Measurements from ENCODE around the gene BCAS1. TPM values are rescaled to one million over a fixed set of nuclear protein-coding genes. Genes with fewer than 3 reads are reported as not detected.
A peak's percentile ranks its signal among the peaks of the same experiment; 100 is the strongest.

BCAS1 gene
- total RNA-seq, 6 experiments from 2014 or later: 0.07 to 0.43 (median 0.15) TPM; not detected in 2

DNA sequence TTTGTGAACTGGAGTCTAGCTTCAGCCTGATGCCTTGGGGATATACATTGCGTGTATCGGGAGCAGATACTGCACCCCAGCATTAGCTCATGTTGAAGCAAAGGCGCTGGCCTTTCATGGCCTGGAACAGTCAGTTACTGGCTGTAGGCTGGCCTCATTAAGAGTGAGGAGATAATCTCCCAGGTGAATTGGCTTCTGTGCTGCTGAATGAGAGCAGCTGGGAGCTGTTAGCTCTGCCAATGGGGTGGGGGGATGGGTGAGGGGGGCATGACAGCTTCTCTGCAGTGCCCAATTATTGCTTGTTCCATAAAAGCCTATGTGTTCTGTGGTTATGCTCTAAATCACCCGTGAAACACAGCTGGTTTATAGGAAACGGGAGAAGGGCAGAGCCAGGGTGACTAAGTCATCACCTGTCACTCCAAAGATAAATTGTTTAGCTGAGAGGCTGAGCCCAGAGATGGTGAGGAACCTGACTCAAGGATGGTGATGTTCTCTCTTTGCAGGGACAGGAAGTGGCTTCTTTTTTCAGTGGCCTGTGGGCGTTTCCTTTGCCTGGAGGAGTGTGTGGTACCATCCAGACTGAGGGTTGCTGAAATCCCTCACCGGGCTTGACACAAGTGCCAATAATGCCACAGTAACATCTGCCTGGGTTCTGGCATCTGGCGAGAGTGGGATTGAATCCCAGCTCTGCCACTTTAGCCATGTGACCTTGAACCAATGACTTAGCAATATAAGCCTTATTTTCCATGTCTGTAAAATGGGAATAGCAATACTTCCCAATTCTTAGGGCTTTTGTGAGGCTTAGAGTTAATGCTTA lies 170.8 kb downstream of the BCAS1 start:
- intact Hi-C loops (cut with DNase I): no loop called here
- H3K9me3 ChIP-seq: no peaks in the 10 kb centered on the region

DNA sequence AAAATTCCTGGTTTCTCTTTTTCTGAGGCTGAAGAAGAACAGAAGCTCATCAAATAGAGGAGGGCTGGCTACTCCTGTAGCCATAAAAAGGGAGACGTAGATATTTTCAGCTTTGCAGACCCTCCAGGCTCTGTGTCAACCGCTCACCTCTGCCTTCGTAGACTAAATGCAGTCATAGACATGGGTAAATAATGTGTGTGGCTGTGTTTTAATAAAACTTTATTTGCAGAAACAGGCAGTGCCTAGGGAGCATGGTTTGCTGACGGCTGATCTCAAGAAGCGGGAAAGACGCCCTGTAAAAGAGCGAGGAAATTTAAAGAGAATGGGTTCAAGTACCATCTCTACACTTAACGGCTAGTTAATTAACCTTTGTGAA lies 171.8 kb downstream of the BCAS1 start:
- WGBS (ENCODE audit: insufficient coverage, low coverage, low lambda C conversion rate, missing lambda C conversion rate): 95% methylated on average over 8 of the region's 8 CpGs
- H3K27ac ChIP-seq: no peak overlapping the region
- no peaks in the 10 kb centered on the region for H3K27me3 ChIP-seq
- no peaks in the 10 kb centered on the region for H3K9me3 ChIP-seq
- no peak overlapping the region for H3K4me3 ChIP-seq
- intact Hi-C loops (cut with DNase I): no loop called here
- ATAC-seq: no peak
- DNase-seq: no peak
- H3K4me1 ChIP-seq: no peaks in the 10 kb centered on the region
- H3K36me3 ChIP-seq: no peaks in the 10 kb centered on the region
- TF ChIP-seq POLR2A (IDR thresholded peaks at IDR 0.05): no peak
- TF ChIP-seq, protein P1, sequence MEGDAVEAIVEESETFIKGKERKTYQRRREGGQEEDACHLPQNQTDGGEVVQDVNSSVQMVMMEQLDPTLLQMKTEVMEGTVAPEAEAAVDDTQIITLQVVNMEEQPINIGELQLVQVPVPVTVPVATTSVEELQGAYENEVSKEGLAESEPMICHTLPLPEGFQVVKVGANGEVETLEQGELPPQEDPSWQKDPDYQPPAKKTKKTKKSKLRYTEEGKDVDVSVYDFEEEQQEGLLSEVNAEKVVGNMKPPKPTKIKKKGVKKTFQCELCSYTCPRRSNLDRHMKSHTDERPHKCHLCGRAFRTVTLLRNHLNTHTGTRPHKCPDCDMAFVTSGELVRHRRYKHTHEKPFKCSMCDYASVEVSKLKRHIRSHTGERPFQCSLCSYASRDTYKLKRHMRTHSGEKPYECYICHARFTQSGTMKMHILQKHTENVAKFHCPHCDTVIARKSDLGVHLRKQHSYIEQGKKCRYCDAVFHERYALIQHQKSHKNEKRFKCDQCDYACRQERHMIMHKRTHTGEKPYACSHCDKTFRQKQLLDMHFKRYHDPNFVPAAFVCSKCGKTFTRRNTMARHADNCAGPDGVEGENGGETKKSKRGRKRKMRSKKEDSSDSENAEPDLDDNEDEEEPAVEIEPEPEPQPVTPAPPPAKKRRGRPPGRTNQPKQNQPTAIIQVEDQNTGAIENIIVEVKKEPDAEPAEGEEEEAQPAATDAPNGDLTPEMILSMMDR (IDR thresholded peaks at IDR 0.05): no peak

More for the DNA sequence above, 170.8 kb downstream of the BCAS1 start:
- Histone ChIP-seq H3K27me3 (no peaks in the 10 kb centered on the region), H3K36me3 (no peaks in the 10 kb centered on the region), H3K4me1 (no peaks in the 10 kb centered on the region), H3K27ac (no peak overlapping the region), H3K4me3 (no peak overlapping the region)
- WGBS (ENCODE audit: insufficient coverage, low coverage, low lambda C conversion rate, missing lambda C conversion rate): 47% methylated on average over 2 of the region's 8 CpGs
- peak; percentile 9 to 61 (median 44) for ATAC-seq
- no peak for DNase-seq
- TF ChIP-seq POLR2A (IDR thresholded peaks at IDR 0.05): no peak
- TF ChIP-seq, protein P1 (IDR thresholded peaks at IDR 0.05): no peak

DNA sequence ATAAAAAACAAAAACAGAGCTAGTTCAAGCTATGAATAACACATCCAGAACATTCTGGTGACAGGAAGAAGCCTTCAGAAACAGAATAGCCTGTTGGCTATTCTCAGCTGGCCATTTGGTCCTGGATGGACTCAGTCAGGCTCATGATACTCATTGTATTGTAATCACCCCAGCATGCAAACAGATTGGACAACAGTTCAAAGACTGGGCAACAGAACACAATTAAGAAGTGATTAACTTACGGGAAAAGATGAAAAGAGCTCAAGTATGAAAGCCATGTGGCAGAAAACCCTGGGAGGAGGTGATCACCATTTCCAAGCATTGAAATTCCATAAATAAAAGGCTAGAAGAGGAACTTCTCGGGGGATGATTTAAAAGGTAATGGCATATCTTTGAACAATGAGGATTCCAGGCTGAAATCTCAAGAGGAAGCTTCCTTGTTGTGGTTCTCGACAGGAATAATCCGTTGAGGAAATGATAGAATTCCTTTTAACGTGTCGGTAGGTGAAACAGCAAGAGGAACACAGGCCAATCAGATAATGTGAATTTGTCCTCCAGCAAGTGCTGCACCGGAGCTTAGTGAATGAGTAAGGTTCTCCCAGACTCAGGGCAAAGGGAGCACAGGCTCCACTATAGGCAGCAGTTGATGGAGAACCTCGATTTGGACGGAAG lies 172.4 kb downstream of the BCAS1 start:
- intact Hi-C loops (cut with DNase I): no loop called here
- Histone ChIP-seq H3K27me3 (no peaks in the 10 kb centered on the region), H3K9me3 (no peaks in the 10 kb centered on the region), H3K36me3 (no peaks in the 10 kb centered on the region), H3K27ac (peak overlapping the region in 2 of 3 donors; percentile 29 to 45), H3K4me1 (no peaks in the 10 kb centered on the region), H3K4me3 (no peak overlapping the region)
- peak; percentile 20 to 73 (median 50) for ATAC-seq
- no peak for DNase-seq
- 58% methylated on average over 9 of the region's 9 CpGs for WGBS (ENCODE audit: insufficient coverage, low coverage, low lambda C conversion rate, missing lambda C conversion rate)
- TF ChIP-seq POLR2A (IDR thresholded peaks at IDR 0.05): no peak
- TF ChIP-seq, protein P1 (IDR thresholded peaks at IDR 0.05): no peak

DNA sequence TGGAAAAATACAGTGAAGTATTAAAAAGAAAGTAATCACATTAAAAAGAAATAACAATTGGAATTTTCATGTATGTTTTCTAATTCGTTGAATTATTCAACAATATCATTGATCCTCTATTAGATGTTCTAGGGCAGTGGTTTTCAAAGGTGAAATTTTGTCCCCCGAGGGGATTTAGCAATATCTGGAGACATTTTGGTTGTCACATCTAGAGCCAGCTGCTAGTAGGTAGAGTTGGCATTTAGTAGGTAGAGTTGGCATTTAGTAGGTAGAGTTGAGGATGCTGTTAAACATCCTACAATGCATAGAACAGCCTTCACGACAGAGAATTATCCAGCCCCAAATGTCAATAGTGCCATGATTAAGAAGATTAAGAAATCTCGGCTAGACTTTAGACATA lies 173.7 kb downstream of the BCAS1 start:
- no peaks in the 10 kb centered on the region for H3K4me1 ChIP-seq
- WGBS (ENCODE audit: insufficient coverage, low coverage, low lambda C conversion rate, missing lambda C conversion rate): 82% methylated on average over 4 of the region's 4 CpGs
- H3K9me3 ChIP-seq: no peaks in the 10 kb centered on the region
- no peaks in the 10 kb centered on the region for H3K36me3 ChIP-seq
- ATAC-seq (no peak), DNase-seq (no peak)
- H3K27me3 ChIP-seq: no peaks in the 10 kb centered on the region
- H3K27ac ChIP-seq: no peak overlapping the region
- no peak for TF ChIP-seq POLR2A (IDR thresholded peaks at IDR 0.05)
- TF ChIP-seq, protein P1 (IDR thresholded peaks at IDR 0.05): no peak
- no peak overlapping the region for H3K4me3 ChIP-seq
- intact Hi-C loops (cut with DNase I): no loop called here

Data from right lobe of liver (tissue), 6 donors.